Measurements from ENCODE around the gene LLCFC1. TPM values are rescaled to one million over a fixed set of nuclear protein-coding genes. Genes with fewer than 3 reads are reported as not detected.

LLCFC1 gene
- not detected in 5 replicates for total RNA-seq (2022; extraction: Qiagen RNA extraction; ENCODE audit: low read depth)

GRCh38 chr7:142939226-142939910 is at the start of gene LLCFC1:
Gene LLCFC1, plus strand, starts transcription at chr7:142939484. Its CDS starts 138 bp downstream, at chr7:142939622.

GRCh38 chr7:142933624-142934023 is 5.7 kb upstream of the LLCFC1 start, which contains the start of gene TRPV5:
Gene TRPV5, minus strand, starts transcription at chr7:142933746. Its CDS starts 287 bp downstream, at chr7:142933459.

DNA sequence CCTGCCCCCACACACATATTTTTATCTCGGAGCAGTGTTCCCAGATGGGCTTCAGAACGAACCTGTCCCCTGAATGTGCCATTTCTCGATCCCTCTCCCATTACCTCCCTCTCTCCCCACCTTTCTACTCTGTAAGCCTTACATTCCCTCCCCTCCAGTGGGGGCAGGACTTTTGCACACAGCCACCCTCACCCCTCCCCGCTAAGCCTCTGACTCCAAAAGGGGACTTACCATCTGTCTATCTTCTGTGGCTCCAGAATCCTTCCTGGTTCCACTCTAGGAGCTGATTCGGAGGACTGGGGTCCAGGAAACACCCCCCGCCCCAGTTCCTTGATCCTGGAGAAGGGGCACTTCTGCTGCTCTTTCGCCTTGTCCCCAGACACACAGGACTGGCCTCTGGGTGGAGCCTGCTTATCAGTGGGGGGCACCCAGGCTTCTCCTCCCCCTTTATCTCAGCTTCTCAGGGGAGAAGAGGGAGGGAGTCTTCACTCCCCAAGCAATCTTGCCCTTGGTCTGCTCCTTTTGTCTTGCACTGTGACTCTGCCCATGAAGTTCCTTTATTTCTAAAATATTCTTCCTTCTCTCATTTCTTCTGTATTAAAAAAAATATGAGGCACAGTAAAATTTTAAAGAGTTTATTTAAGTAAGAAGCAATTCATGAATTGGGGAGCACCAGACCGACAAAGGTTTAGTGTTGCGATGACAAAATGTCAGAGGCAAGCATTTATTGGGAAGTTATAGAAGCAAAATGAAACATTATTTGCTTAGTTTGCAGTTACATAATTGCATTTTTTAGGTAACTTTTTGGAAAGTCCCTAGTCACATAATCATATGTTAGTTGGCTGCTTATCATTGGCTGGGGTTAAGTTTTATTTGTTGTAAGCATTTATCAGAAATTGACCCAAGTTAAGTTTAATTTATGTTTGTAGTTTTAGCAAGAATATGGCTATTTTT is 23.0 kb downstream of the LLCFC1 start, which contains the start of gene KEL:
KEL (minus strand) TSS at position 391 of the 954 bp plus-strand sequence; CDS start at position 234, 157 bp downstream.

Other genes starting within 250 kb of the LLCFC1 start
- gene PRSS1, start 190.0 kb upstream of the LLCFC1 start, total RNA-seq (2022; extraction: Qiagen RNA extraction; ENCODE audit: low read depth), result not detected in 5 replicates
- gene PRSS2, start 168.5 kb upstream of the LLCFC1 start, total RNA-seq (2022; extraction: Qiagen RNA extraction; ENCODE audit: low read depth), result not detected in 5 replicates
- 0.35 to 1.1 TPM (median 0.59 TPM) in 5 replicates for gene EPHB6, start 84.4 kb upstream of the LLCFC1 start, total RNA-seq (2022; extraction: Qiagen RNA extraction; ENCODE audit: low read depth)
- gene TRPV6, start 53.7 kb upstream of the LLCFC1 start, total RNA-seq (2022; extraction: Qiagen RNA extraction; ENCODE audit: low read depth), result not detected in 5 replicates
- gene TRPV5, start 5.7 kb upstream of the LLCFC1 start, total RNA-seq (2022; extraction: Qiagen RNA extraction; ENCODE audit: low read depth), result not detected in 5 replicates
- gene KEL, start 22.9 kb downstream of the LLCFC1 start, total RNA-seq (2022; extraction: Qiagen RNA extraction; ENCODE audit: low read depth), result not detected in 5 replicates
- not detected in 5 replicates for gene OR9A2, start 87.6 kb downstream of the LLCFC1 start, total RNA-seq (2022; extraction: Qiagen RNA extraction; ENCODE audit: low read depth)
- not detected in 5 replicates for gene OR6V1, start 112.9 kb downstream of the LLCFC1 start, total RNA-seq (2022; extraction: Qiagen RNA extraction; ENCODE audit: low read depth)
- gene PIP, start 192.6 kb downstream of the LLCFC1 start, total RNA-seq (2022; extraction: Qiagen RNA extraction; ENCODE audit: low read depth), result 0.28 TPM in 1 of 5 replicates, not detected in the others
- gene TAS2R39, start 243.9 kb downstream of the LLCFC1 start, total RNA-seq (2022; extraction: Qiagen RNA extraction; ENCODE audit: low read depth), result not detected in 5 replicates

Measured in A549 treated with RU486 at 1 μM for 4 hours (cell line).